Lung (tissue), 12 donors: Measurements from ENCODE around the gene ARHGDIG. TPM values are rescaled to one million over a fixed set of nuclear protein-coding genes. Genes with fewer than 3 reads are reported as not detected.

ENCODE experiments used
- ATAC-seq: fragments of 200-7000 bp; cut with Tn5 transposase; one replicate; pipeline ENCODE4 v1.9.1; 2020; ENCODE audit warnings: moderate number of reproducible peaks; ENCODE audit not compliant: insufficient read depth, low FRiP score
- DNase-seq, 3 donors: peaks; one replicate each; pipeline ENCODE4 v3.0.0-alpha.2; 2013 to 2017
- H3K27ac ChIP-seq, 2 donors: one replicate each; pipeline ENCODE4 v1.5.1; 2013; ENCODE audit warnings: mild to moderate bottlenecking in 2 of 2, moderate library complexity in 2 of 2, control low read depth in 1 of 2, inconsistent platforms in 1 of 2, low read depth in 1 of 2, low read length in 1 of 2
- H3K27me3 ChIP-seq, 3 donors: one replicate each; pipeline ENCODE4 v1.5.1; 2013; ENCODE audit warnings: low read length in 2 of 3; ENCODE audit not compliant: control insufficient read depth in 3 of 3, insufficient read depth in 3 of 3
- H3K36me3 ChIP-seq, 4 donors: one replicate each; pipeline ENCODE4 v1.5.1; 2013; ENCODE audit warnings: low read length in 4 of 4, mild to moderate bottlenecking in 1 of 4, moderate library complexity in 1 of 4; ENCODE audit not compliant: control insufficient read depth in 4 of 4, insufficient read depth in 4 of 4
- H3K4me1 ChIP-seq, 5 donors: one replicate each; pipeline ENCODE4 v1.5.1; 2013; ENCODE audit warnings: low read length in 5 of 5, mild to moderate bottlenecking in 2 of 5, moderate library complexity in 1 of 5; ENCODE audit not compliant: control insufficient read depth in 5 of 5, insufficient read depth in 5 of 5
- H3K4me3 ChIP-seq: one replicate; pipeline ENCODE4 v1.5.1; 2013; ENCODE audit warnings: mild to moderate bottlenecking, control low read depth, moderate library complexity
- H3K9ac ChIP-seq, 2 donors: one replicate each; pipeline ENCODE4 v1.5.1; 2013; ENCODE audit warnings: low read length in 2 of 2, control low read depth in 1 of 2; ENCODE audit not compliant: insufficient read depth in 1 of 2
- H3K9me3 ChIP-seq, 4 donors: one replicate each; pipeline ENCODE4 v1.5.1; 2013; ENCODE audit warnings: low read length in 3 of 4, mild to moderate bottlenecking in 1 of 4, moderate library complexity in 1 of 4; ENCODE audit not compliant: control insufficient read depth in 4 of 4, insufficient read depth in 3 of 4
- CTCF ChIP-seq: IDR thresholded peaks from 2 replicates; pipeline ENCODE4 v1.5.1; 2012; ENCODE audit warnings: mild to moderate bottlenecking; ENCODE audit errors: control extremely low read depth, extremely low read depth
- WGBS, 2 donors: extraction: QIAGEN DNeasy Blood & Tissue Kit; methylation state at CpG; one replicate each; pipeline ENCODE4 v1.1.7; 2013; 5-methylcytosine and 5-hydroxymethylcytosine counted together
- polyA plus RNA-seq, 2 donors: library from polyadenylated mRNA; stranded (reverse); fragments of 200-250 nt; gene quantifications; one replicate each; pipeline ENCODE4 v1.2.1, GENCODE V29; 2013
- total RNA-seq, 2 donors: library from RNA; depleted of rRNA in 1 of 2; stranded (reverse); fragments of >200 nt in 1 of 2; gene quantifications; one replicate each; pipeline ENCODE4 v1.2.1, GENCODE V29; 2014 to 2021
- donor health status: control.
- donor health status: control.
- donor health status: Bipolar disorder and iron deficiency.
- donor health status: healthy.
- donor health status: DM: yes; HTN: yes; CAD: no.

Gene ARHGDIG
- total and polyA plus RNA-seq, 4 donors = 0.07 to 0.58 (median 0.26) TPM; not detected in 1

GRCh38 chr16:322476-323143 lies 42.2 kb downstream of the ARHGDIG start:
- 92 to 95% methylated on average over 13 of the region's 13 CpGs for WGBS, 2 donors
- Histone ChIP-seq H3K9ac (no peak overlapping the region), H3K27me3 (no peaks in the 10 kb centered on the region), H3K36me3 (peaks cover 0 to 12% (median 0%) of the 10 kb centered on the region in 4 donors), H3K9me3 (no peaks in the 10 kb centered on the region), H3K4me3 (no peak overlapping the region), H3K4me1 (peaks cover 0 to 18% (median 1%) of the 10 kb centered on the region in 5 donors), H3K27ac (no peak overlapping the region)
- ATAC-seq (no peak), DNase-seq (no peak)
- TF ChIP-seq CTCF = no peak

GRCh38 chr16:324201-324450 lies 43.7 kb downstream of the ARHGDIG start:
- Histone ChIP-seq H3K27ac (no peak overlapping the region), H3K27me3 (no peaks in the 10 kb centered on the region), H3K9me3 (no peaks in the 10 kb centered on the region), H3K36me3 (peaks cover 0 to 4% (median 0%) of the 10 kb centered on the region in 4 donors), H3K9ac (no peak overlapping the region), H3K4me1 (peaks cover 0 to 26% (median 5%) of the 10 kb centered on the region in 5 donors), H3K4me3 (no peak overlapping the region)
- DNase-seq (no peak), ATAC-seq (no peak)
- 88 to 93% methylated on average over 17 of the region's 17 CpGs for WGBS, 2 donors
- TF ChIP-seq CTCF = no peak

GRCh38 chr16:324451-325334 lies 44.3 kb downstream of the ARHGDIG start:
- Histone ChIP-seq H3K4me1 (peaks cover 0 to 26% (median 5%) of the 10 kb centered on the region in 5 donors), H3K27me3 (no peaks in the 10 kb centered on the region), H3K36me3 (no peaks in the 10 kb centered on the region), H3K4me3 (no peak overlapping the region), H3K9ac (no peak overlapping the region), H3K9me3 (no peaks in the 10 kb centered on the region), H3K27ac (peak overlapping the region in 1 of 2 donors; percentile 54)
- no peak for ATAC-seq
- 22 to 50% methylated on average over 51 to 55 of the region's 55 CpGs for WGBS, 2 donors
- no peak for TF ChIP-seq CTCF
- DNase-seq = no peak
